Subcutaneous abdominal adipose tissue (tissue), 5 donors: ENCODE data around the gene MACROH2A1.

Experiments
- H3K27ac ChIP-seq: one replicate; pipeline ENCODE4 v1.7.0; 2013; ENCODE audit warnings: low read depth, mild to moderate bottlenecking, inconsistent platforms, low read length, moderate library complexity
- H3K27me3 ChIP-seq, 5 donors: one replicate each; pipeline ENCODE4 v1.7.0; 2013; ENCODE audit warnings: low read length in 5 of 5, inconsistent platforms in 1 of 5; ENCODE audit not compliant: control insufficient read depth in 5 of 5, insufficient read depth in 4 of 5
- H3K36me3 ChIP-seq, 5 donors: one replicate each; pipeline ENCODE4 v1.7.0; 2013; ENCODE audit warnings: low read length in 5 of 5; ENCODE audit not compliant: control insufficient read depth in 5 of 5, insufficient read depth in 5 of 5
- H3K4me1 ChIP-seq, 5 donors: one replicate each; pipeline ENCODE4 v1.7.0; 2013; ENCODE audit warnings: low read length in 5 of 5, mild to moderate bottlenecking in 3 of 5, moderate library complexity in 1 of 5; ENCODE audit not compliant: control insufficient read depth in 5 of 5, insufficient read depth in 5 of 5
- H3K4me3 ChIP-seq, 5 donors: one replicate each; pipeline ENCODE4 v1.7.0; 2013; ENCODE audit warnings: low read length in 5 of 5, low read depth in 1 of 5
- H3K9ac ChIP-seq, 5 donors: one replicate each; pipeline ENCODE4 v1.7.0; 2013; ENCODE audit warnings: low read length in 5 of 5, mild to moderate bottlenecking in 4 of 5, moderate library complexity in 3 of 5
- H3K9me3 ChIP-seq, 5 donors: one replicate each; pipeline ENCODE4 v1.7.0; 2013; ENCODE audit warnings: low read length in 5 of 5; ENCODE audit not compliant: control insufficient read depth in 5 of 5
- donor health status: healthy.
- donor health status: healthy.
- donor health status: healthy.
- donor health status: healthy.
- donor health status: healthy.

The MACROH2A1 gene

GRCh38 chr5:135296900-135297816 lies 101.9 kb downstream of the MACROH2A1 start:
- no peak overlapping the region for H3K9ac ChIP-seq
- no peak overlapping the region for H3K4me3 ChIP-seq
- H3K27me3 ChIP-seq: no peaks in the 10 kb centered on the region
- H3K9me3 ChIP-seq: peaks cover 0 to 3% (median 0%) of the 10 kb centered on the region in 5 donors
- H3K27ac ChIP-seq: no peak overlapping the region
- no peaks in the 10 kb centered on the region for H3K36me3 ChIP-seq
- no peaks in the 10 kb centered on the region for H3K4me1 ChIP-seq

GRCh38 chr5:135295852-135296251 lies 103.2 kb downstream of the MACROH2A1 start:
- Histone ChIP-seq H3K27me3 (no peaks in the 10 kb centered on the region), H3K27ac (no peak overlapping the region), H3K4me3 (no peak overlapping the region), H3K36me3 (no peaks in the 10 kb centered on the region), H3K9me3 (no peaks in the 10 kb centered on the region), H3K4me1 (no peaks in the 10 kb centered on the region), H3K9ac (no peak overlapping the region)

- H3K4me1 ChIP-seq: no peaks in the 10 kb centered on the region
- no peak overlapping the region for H3K4me3 ChIP-seq
- no peak overlapping the region for H3K9ac ChIP-seq
- no peaks in the 10 kb centered on the region for H3K9me3 ChIP-seq
- H3K36me3 ChIP-seq: no peaks in the 10 kb centered on the region
- no peak overlapping the region for H3K27ac ChIP-seq
- H3K27me3 ChIP-seq: no peaks in the 10 kb centered on the region
These were observed 104.2 kb downstream of the MACROH2A1 start for GRCh38 chr5:135294793-135295192.

- Histone ChIP-seq H3K27me3 (no peaks in the 10 kb centered on the region), H3K36me3 (no peaks in the 10 kb centered on the region), H3K9me3 (peaks cover 0 to 4% (median 2%) of the 10 kb centered on the region in 5 donors), H3K27ac (no peak overlapping the region), H3K4me1 (no peaks in the 10 kb centered on the region), H3K9ac (no peak overlapping the region), H3K4me3 (no peak overlapping the region)
These were observed 109.4 kb downstream of the MACROH2A1 start for GRCh38 chr5:135289651-135290050.

GRCh38 chr5:135287551-135287950 lies 111.5 kb downstream of the MACROH2A1 start:
- no peak overlapping the region for H3K27ac ChIP-seq
- H3K36me3 ChIP-seq: no peaks in the 10 kb centered on the region
- no peaks in the 10 kb centered on the region for H3K4me1 ChIP-seq
- peaks cover 0 to 4% (median 2%) of the 10 kb centered on the region in 5 donors for H3K9me3 ChIP-seq
- no peak overlapping the region for H3K9ac ChIP-seq
- H3K27me3 ChIP-seq: no peaks in the 10 kb centered on the region
- H3K4me3 ChIP-seq: no peak overlapping the region
